Endothelial cell (in vitro differentiated cells): ENCODE measurements around the gene TMEM14A. TPM values are rescaled to one million over a fixed set of nuclear protein-coding genes. Genes with fewer than 3 reads are reported as not detected.

Experiments used
- DNase-seq: peaks from one replicate; pipeline ENCODE4 v3.0.0; 2021; ENCODE audit warnings: low spot score
- H3K27ac Mint-ChIP-seq: one replicate; pipeline ENCODE4 v1.8.0; 2021; ENCODE audit warnings: mixed read lengths, inconsistent platforms; ENCODE audit not compliant: unreplicated experiment
- H3K27me3 Mint-ChIP-seq: one replicate; pipeline ENCODE4 v1.8.0; 2021; ENCODE audit warnings: mild to moderate bottlenecking, moderate library complexity, mixed read lengths, inconsistent platforms; ENCODE audit not compliant: unreplicated experiment
- H3K36me3 Mint-ChIP-seq: one replicate; pipeline ENCODE4 v1.8.0; 2021; ENCODE audit warnings: mild to moderate bottlenecking, low read depth, mixed read lengths, inconsistent platforms; ENCODE audit not compliant: unreplicated experiment
- H3K4me1 Mint-ChIP-seq: one replicate; pipeline ENCODE4 v1.8.0; 2021; ENCODE audit warnings: mild to moderate bottlenecking, mixed read lengths, inconsistent platforms; ENCODE audit not compliant: unreplicated experiment
- H3K4me3 Mint-ChIP-seq: one replicate; pipeline ENCODE4 v1.8.0; 2021; ENCODE audit warnings: mild to moderate bottlenecking, mixed read lengths, inconsistent platforms; ENCODE audit not compliant: unreplicated experiment
- H3K9me3 Mint-ChIP-seq: one replicate; pipeline ENCODE4 v1.8.0; 2021; ENCODE audit warnings: mixed read lengths, inconsistent platforms; ENCODE audit not compliant: unreplicated experiment
- CTCF ChIP-seq: fragments of 200-600 bp; sonication (generic); IDR thresholded peaks from one replicate; pipeline ENCODE4 v1.5.0; 2021; ENCODE audit warnings: antibody characterized with exemption; ENCODE audit not compliant: unreplicated experiment
- total RNA-seq: library from RNA; stranded (reverse); fragmentation: NEBNext Ultra II Directional; extraction: Animal tissue kit (Norgen Biotek cat#: 25700); gene quantifications from one replicate; pipeline ENCODE4 v1.2.1, GENCODE V29; 2021; ENCODE audit not compliant: unreplicated experiment

Gene TMEM14A
- total RNA-seq, 1 donor from 2014 or later: 15.2 TPM

GRCh38 chr6:52666071-52666470 lies 4.8 kb upstream of the TMEM14A start:
- no peaks in the 10 kb centered on the region for H3K36me3 Mint-ChIP-seq
- TF ChIP-seq CTCF: no peak
- H3K4me1 Mint-ChIP-seq: peaks cover under 1% of the 10 kb centered on the region
- H3K4me3 Mint-ChIP-seq: no peak overlapping the region
- H3K27me3 Mint-ChIP-seq: no peaks in the 10 kb centered on the region
- no peaks in the 10 kb centered on the region for H3K9me3 Mint-ChIP-seq
- H3K27ac Mint-ChIP-seq: no peak overlapping the region
- no peak for DNase-seq

- peaks cover 2% of the 10 kb centered on the region for H3K4me1 Mint-ChIP-seq
- no peaks in the 10 kb centered on the region for H3K36me3 Mint-ChIP-seq
- TF ChIP-seq CTCF: no peak
- H3K27me3 Mint-ChIP-seq: peaks cover under 1% of the 10 kb centered on the region
- H3K4me3 Mint-ChIP-seq: no peak overlapping the region
- no peak for DNase-seq
- H3K27ac Mint-ChIP-seq: no peak overlapping the region
- no peaks in the 10 kb centered on the region for H3K9me3 Mint-ChIP-seq
These were observed 4.4 kb upstream of the TMEM14A start for GRCh38 chr6:52666523-52666922.

- Mint-ChIP-seq H3K27me3 (peaks cover 7% of the 10 kb centered on the region), H3K36me3 (no peaks in the 10 kb centered on the region)
These were observed 3.3 kb upstream of the TMEM14A start for GRCh38 chr6:52667572-52667971.

GRCh38 chr6:52671676-52672075 lies 763 bp downstream of the TMEM14A start:
- no peak overlapping the region for H3K27ac Mint-ChIP-seq
- no peak for TF ChIP-seq CTCF
- peaks cover 7% of the 10 kb centered on the region for H3K36me3 Mint-ChIP-seq
- DNase-seq: no peak
- no peaks in the 10 kb centered on the region for H3K9me3 Mint-ChIP-seq
- H3K4me3 Mint-ChIP-seq: peak overlapping the region; percentile 91
- peaks cover 11% of the 10 kb centered on the region for H3K27me3 Mint-ChIP-seq
- H3K4me1 Mint-ChIP-seq: peaks cover 5% of the 10 kb centered on the region

More at GRCh38 chr6:52667572-52667971, 3.3 kb upstream of the TMEM14A start:
- Mint-ChIP-seq H3K9me3 (no peaks in the 10 kb centered on the region), H3K27ac (no peak overlapping the region), H3K4me1 (peaks cover 5% of the 10 kb centered on the region), H3K4me3 (no peak overlapping the region)
- TF ChIP-seq CTCF: no peak
- no peak for DNase-seq

- DNase-seq: no peak
- H3K36me3 Mint-ChIP-seq: peaks cover 7% of the 10 kb centered on the region
- H3K27me3 Mint-ChIP-seq: peaks cover 11% of the 10 kb centered on the region
- H3K4me1 Mint-ChIP-seq: peaks cover 5% of the 10 kb centered on the region
- H3K4me3 Mint-ChIP-seq: peak overlapping the region; percentile 2
- no peak for TF ChIP-seq CTCF
- no peak overlapping the region for H3K27ac Mint-ChIP-seq
- H3K9me3 Mint-ChIP-seq: no peaks in the 10 kb centered on the region
These were observed 1.6 kb downstream of the TMEM14A start for GRCh38 chr6:52672412-52673025.
